NB4 (cell line): ENCODE results near the gene GNAT1.

Experiments
- DNase-seq: peaks from one replicate; pipeline ENCODE4 v3.0.0; 2010; ENCODE audit warnings: low read depth
- H3K4me3 ChIP-seq: one replicate; pipeline ENCODE4 v1.5.1; 2011; ENCODE audit warnings: mild to moderate bottlenecking, low read depth, low read length, moderate library complexity
- CTCF ChIP-seq: IDR thresholded peaks from one replicate; pipeline ENCODE4 v1.5.1; 2012; ENCODE audit warnings: low read depth, low read length
- MYC ChIP-seq: IDR thresholded peaks from 2 replicates; pipeline ENCODE4 v1.6.1; 2011; ENCODE audit warnings: low read depth, low read length
- POLR2A ChIP-seq: IDR thresholded peaks from 2 replicates; pipeline ENCODE4 v1.6.1; 2011; ENCODE audit warnings: mild to moderate bottlenecking; ENCODE audit not compliant: insufficient read length; ENCODE audit errors: extremely low read depth
- TF ChIP-seq, protein P1 (sequence below): IDR thresholded peaks from 2 replicates; pipeline ENCODE4 v1.6.1; 2011; ENCODE audit warnings: low read depth, low read length

Gene GNAT1

DNA sequence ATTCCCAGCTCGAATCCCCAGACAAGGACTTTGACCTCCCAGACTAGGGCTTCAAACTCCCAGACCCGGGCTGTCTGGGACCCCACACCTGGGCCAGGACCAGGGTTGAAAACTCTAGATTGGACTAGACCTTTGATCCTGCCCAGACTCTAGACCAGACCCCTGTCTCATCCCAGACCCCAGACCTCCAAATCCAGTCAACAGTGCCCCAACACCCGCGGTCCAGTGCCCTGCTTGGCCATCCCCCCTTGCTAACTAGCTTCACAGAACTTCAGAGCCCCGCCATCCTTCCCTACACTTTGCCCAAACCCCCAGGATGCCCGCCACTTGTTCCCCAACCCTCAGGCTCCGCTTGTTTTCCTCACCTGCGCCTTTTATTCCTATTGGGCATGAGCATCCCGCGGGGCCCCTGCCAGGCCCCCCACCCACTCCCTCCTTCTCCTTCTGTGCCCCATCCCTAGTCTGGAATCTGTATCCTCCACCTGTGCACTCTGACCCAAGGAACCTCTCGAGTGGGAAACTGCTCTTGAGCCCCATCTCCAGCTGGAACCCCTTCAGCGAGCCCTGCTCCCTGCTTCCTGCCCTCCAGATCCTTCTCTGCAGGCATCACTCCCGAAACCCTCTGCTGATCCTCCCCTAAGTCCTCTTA is 45.2 kb downstream of the GNAT1 start:
- peak overlapping the region; percentile 78 for H3K4me3 ChIP-seq
- no peak for DNase-seq
- TF ChIP-seq POLR2A (no peak), MYC (no peak), CTCF (no peak)
- TF ChIP-seq, protein P1, sequence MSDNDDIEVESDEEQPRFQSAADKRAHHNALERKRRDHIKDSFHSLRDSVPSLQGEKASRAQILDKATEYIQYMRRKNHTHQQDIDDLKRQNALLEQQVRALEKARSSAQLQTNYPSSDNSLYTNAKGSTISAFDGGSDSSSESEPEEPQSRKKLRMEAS, result no peak

GRCh38 chr3:50237133-50237651 is 45.8 kb downstream of the GNAT1 start:
- peak; percentile 66 for DNase-seq
- TF ChIP-seq POLR2A (no peak), MYC (no peak), CTCF (no peak)
- H3K4me3 ChIP-seq, result peak overlapping the region; percentile 78

DNA sequence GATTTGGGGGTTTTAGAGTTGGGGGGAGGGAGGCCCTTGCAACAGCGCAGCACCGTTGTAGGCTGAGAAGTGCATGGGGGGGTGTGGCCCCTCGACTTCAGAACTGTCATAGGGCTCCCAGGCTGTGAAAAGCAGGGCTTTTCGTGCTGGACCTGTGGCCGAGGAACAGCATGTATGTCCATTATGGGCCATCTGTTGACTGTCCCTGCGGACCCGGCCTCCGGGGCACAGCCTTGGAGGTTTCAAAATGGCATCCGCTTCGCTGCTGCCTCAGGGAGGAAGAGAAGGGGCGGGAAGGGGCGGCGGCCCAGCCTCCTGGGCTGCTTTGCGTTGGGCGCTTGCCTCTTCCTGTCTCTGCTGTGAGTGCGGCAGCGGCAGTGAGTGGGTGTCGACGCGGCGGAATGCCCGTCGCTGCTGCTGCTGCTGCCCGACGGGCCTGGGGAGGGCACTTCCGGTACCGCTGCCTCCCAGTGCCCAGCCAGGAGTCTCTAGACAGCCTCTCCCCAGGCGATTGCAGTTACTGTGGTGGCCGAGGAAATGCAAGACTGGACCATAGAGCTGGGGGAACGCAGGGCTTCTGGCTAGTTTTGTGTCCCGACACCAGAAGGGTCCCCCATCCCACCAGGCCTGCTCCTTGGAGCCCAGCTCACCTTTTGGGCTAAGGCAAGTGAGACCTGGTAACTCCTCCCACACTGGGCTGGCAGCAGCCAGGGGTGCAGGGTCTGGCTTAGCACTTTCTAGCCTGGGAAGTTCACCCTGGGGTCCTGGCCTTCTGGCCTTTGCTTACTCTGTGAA is 46.5 kb downstream of the GNAT1 start:
- peak overlapping the region; percentile 78 for H3K4me3 ChIP-seq

GRCh38 chr3:50238549-50239026 is 47.2 kb downstream of the GNAT1 start:
- TF ChIP-seq POLR2A, result no peak
- TF ChIP-seq MYC, result no peak
- TF ChIP-seq CTCF, result no peak
- TF ChIP-seq, protein P1, result no peak
- peak overlapping the region; percentile 78 for H3K4me3 ChIP-seq
- no peak for DNase-seq

More for the DNA sequence above, 46.5 kb downstream of the GNAT1 start:
- TF ChIP-seq CTCF, result no peak
- TF ChIP-seq, protein P1, result peak; percentile 49
- 0 out of 2 replicates have a peak, but pooled peaks have one; percentile 3 for TF ChIP-seq MYC
- TF ChIP-seq POLR2A, result peak; percentile 33
- DNase-seq, result peak; percentile 93

GRCh38 chr3:50239649-50240048 is 48.2 kb downstream of the GNAT1 start:
- TF ChIP-seq CTCF (no peak), MYC (no peak), POLR2A (no peak)
- TF ChIP-seq, protein P1, result no peak
- H3K4me3 ChIP-seq, result no peak overlapping the region
- no peak for DNase-seq
